Hepatocyte (in vitro differentiated cells): ENCODE results near the gene LAMB3. TPM values are rescaled to one million over a fixed set of nuclear protein-coding genes. Genes with fewer than 3 reads are reported as not detected.

Source experiments
- DNase-seq: peaks from one replicate; pipeline ENCODE4 v3.0.0-alpha.2; 2016; ENCODE audit warnings: low spot score
- H2AFZ ChIP-seq: fragments of 200-600 bp; sonication (generic); 2 replicates; pipeline ENCODE4 v1.6.0; 2016; ENCODE audit warnings: antibody characterized with exemption, mild to moderate bottlenecking
- H3K27ac ChIP-seq: fragments of 200-600 bp; sonication (generic); 2 replicates; pipeline ENCODE4 v1.5.1; 2016; ENCODE audit warnings: mild to moderate bottlenecking
- H3K27me3 ChIP-seq: fragments of 200-600 bp; sonication (generic); 2 replicates; pipeline ENCODE4 v1.6.1; 2016
- H3K36me3 ChIP-seq: fragments of 200-600 bp; sonication (generic); replicated peaks from 2 replicates; pipeline ENCODE4 v1.5.1; 2016; ENCODE audit warnings: low read depth; ENCODE audit not compliant: insufficient read depth
- H3K4me1 ChIP-seq: fragments of 200-600 bp; sonication (generic); 2 replicates; pipeline ENCODE4 v1.5.1; 2016; ENCODE audit warnings: mild to moderate bottlenecking, moderate library complexity; ENCODE audit not compliant: insufficient read depth
- H3K4me2 ChIP-seq: fragments of 200-600 bp; sonication (generic); 2 replicates; pipeline ENCODE4 v1.6.0; 2016
- H3K4me3 ChIP-seq: fragments of 200-600 bp; sonication (generic); 2 replicates; pipeline ENCODE4 v1.5.1; 2016; ENCODE audit warnings: mild to moderate bottlenecking
- H3K79me2 ChIP-seq: fragments of 200-600 bp; sonication (generic); 2 replicates; pipeline ENCODE4 v1.6.0; 2017; ENCODE audit warnings: mild to moderate bottlenecking
- H3K9me2 ChIP-seq: fragments of 200-600 bp; sonication (generic); replicated peaks from 2 replicates; pipeline ENCODE4 v1.6.0; 2017; ENCODE audit warnings: mild to moderate bottlenecking; ENCODE audit not compliant: insufficient read depth
- H3K9me3 ChIP-seq: fragments of 200-600 bp; sonication (generic); 2 replicates; pipeline ENCODE4 v1.5.1; 2016; ENCODE audit warnings: low read depth, mild to moderate bottlenecking
- H4K20me1 ChIP-seq: fragments of 200-600 bp; sonication (generic); 2 replicates; pipeline ENCODE4 v1.6.0; 2016; ENCODE audit warnings: mild to moderate bottlenecking; ENCODE audit not compliant: insufficient read depth, poor library complexity, severe bottlenecking
- CTCF ChIP-seq: fragments of 200-600 bp; sonication (generic); IDR thresholded peaks from 2 replicates; pipeline ENCODE4 v1.5.1; 2016; ENCODE audit warnings: antibody characterized with exemption, mild to moderate bottlenecking; ENCODE audit not compliant: poor library complexity
- EZH2 ChIP-seq: fragments of 200-600 bp; sonication (generic); IDR thresholded peaks from 2 replicates; pipeline ENCODE4 v1.6.1; 2016; ENCODE audit warnings: antibody characterized with exemption, mild to moderate bottlenecking, borderline replicate concordance
- EZH2phosphoT487 ChIP-seq: fragments of 200-600 bp; sonication (generic); IDR thresholded peaks from one replicate; pipeline ENCODE4 v1.6.1; 2018; ENCODE audit warnings: antibody characterized with exemption, mild to moderate bottlenecking, low read depth, moderate library complexity; ENCODE audit not compliant: unreplicated experiment, severe bottlenecking
- WGBS: methylation state at CpG from one replicate; pipeline ENCODE4 v1.1.6; 2016; ENCODE audit warnings: low lambda C conversion rate; ENCODE audit errors: missing lambda C conversion rate; 5-methylcytosine and 5-hydroxymethylcytosine counted together
- polyA plus RNA-seq: library from polyadenylated mRNA; unstranded; fragments of >200 nt; fragmentation: Nextera tagmentation; extraction: Ambion mirVana; gene quantifications from 2 replicates; pipeline ENCODE4 v1.2.1, GENCODE V29; 2016
- total RNA-seq: library from RNA; depleted of rRNA; stranded (reverse); fragments of >200 nt; gene quantifications from 2 replicates; pipeline ENCODE4 v1.2.3, GENCODE V29; 2014

Gene LAMB3
- total and polyA plus RNA-seq, 2 experiments from 2014 or later = 55.9 to 76.9 TPM

GRCh38 chr1:209607795-209608178, 44.4 kb downstream of the LAMB3 start:
- H3K27ac ChIP-seq = peak overlapping the region; percentile 38
- 91% methylated on average over 8 of the region's 8 CpGs for WGBS
- no peak overlapping the region for H3K4me2 ChIP-seq

GRCh38 chr1:209607102-209607794, 45.0 kb downstream of the LAMB3 start:
- no peak overlapping the region for H3K4me3 ChIP-seq
- TF ChIP-seq EZH2phosphoT487 = no peak
- TF ChIP-seq CTCF = no peak
- no peak for TF ChIP-seq EZH2
- H3K4me2 ChIP-seq = no peak overlapping the region
- no peak overlapping the region for H2AFZ ChIP-seq
- peak overlapping the region; percentile 56 for H3K27ac ChIP-seq
- no peaks in the 10 kb centered on the region for H3K27me3 ChIP-seq
- no peaks in the 10 kb centered on the region for H3K36me3 ChIP-seq
- H3K9me3 ChIP-seq = no peaks in the 10 kb centered on the region
- H4K20me1 ChIP-seq = no peaks in the 10 kb centered on the region
- 57% methylated on average over 1 of the region's 1 CpG for WGBS
- H3K9me2 ChIP-seq = no peaks in the 10 kb centered on the region
- peak; percentile 68 for DNase-seq
- no peaks in the 10 kb centered on the region for H3K79me2 ChIP-seq
- H3K4me1 ChIP-seq = no peaks in the 10 kb centered on the region

More at GRCh38 chr1:209607795-209608178, 44.4 kb downstream of the LAMB3 start:
- no peaks in the 10 kb centered on the region for H3K27me3 ChIP-seq
- no peaks in the 10 kb centered on the region for H3K4me1 ChIP-seq
- no peak overlapping the region for H2AFZ ChIP-seq
- H3K4me3 ChIP-seq = no peak overlapping the region
- H3K79me2 ChIP-seq = no peaks in the 10 kb centered on the region
- no peaks in the 10 kb centered on the region for H3K36me3 ChIP-seq
- no peaks in the 10 kb centered on the region for H3K9me3 ChIP-seq
- no peaks in the 10 kb centered on the region for H3K9me2 ChIP-seq
- DNase-seq = no peak
- H4K20me1 ChIP-seq = no peaks in the 10 kb centered on the region
- TF ChIP-seq EZH2phosphoT487 = no peak
- TF ChIP-seq CTCF = no peak
- no peak for TF ChIP-seq EZH2

GRCh38 chr1:209603877-209604276, 48.3 kb downstream of the LAMB3 start:
- Histone ChIP-seq H3K36me3 (no peaks in the 10 kb centered on the region), H3K9me2 (no peaks in the 10 kb centered on the region), H3K9me3 (no peaks in the 10 kb centered on the region), H3K27me3 (peaks cover 7% of the 10 kb centered on the region), H4K20me1 (no peaks in the 10 kb centered on the region), H3K4me2 (no peak overlapping the region), H3K4me1 (no peaks in the 10 kb centered on the region), H3K4me3 (no peak overlapping the region), H2AFZ (no peak overlapping the region), H3K79me2 (no peaks in the 10 kb centered on the region), H3K27ac (no peak overlapping the region)
- WGBS = 80% methylated on average over 5 of the region's 5 CpGs
- no peak for DNase-seq
- TF ChIP-seq EZH2phosphoT487 (no peak), EZH2 (no peak), CTCF (no peak)
